Measurements from ENCODE around the gene EQTN.
A peak's percentile ranks its signal among the peaks of the same experiment; 100 is the strongest.
"Not testable (repeated sequence)": the region's sequence is repeated elsewhere in the genome, so short reads cannot be mapped to it uniquely, and the experiment has no call there.

The EQTN gene

GRCh38 chr9:27292659-27293405 is 4.1 kb downstream of the EQTN start:
- DNase-seq = no peak

- DNase-seq = no peak
Observed at GRCh38 chr9:27291292-27291691, 5.7 kb downstream of the EQTN start.

- DNase-seq = peak; percentile 0
Observed at GRCh38 chr9:27282269-27282668, 14.7 kb downstream of the EQTN start.

DNA sequence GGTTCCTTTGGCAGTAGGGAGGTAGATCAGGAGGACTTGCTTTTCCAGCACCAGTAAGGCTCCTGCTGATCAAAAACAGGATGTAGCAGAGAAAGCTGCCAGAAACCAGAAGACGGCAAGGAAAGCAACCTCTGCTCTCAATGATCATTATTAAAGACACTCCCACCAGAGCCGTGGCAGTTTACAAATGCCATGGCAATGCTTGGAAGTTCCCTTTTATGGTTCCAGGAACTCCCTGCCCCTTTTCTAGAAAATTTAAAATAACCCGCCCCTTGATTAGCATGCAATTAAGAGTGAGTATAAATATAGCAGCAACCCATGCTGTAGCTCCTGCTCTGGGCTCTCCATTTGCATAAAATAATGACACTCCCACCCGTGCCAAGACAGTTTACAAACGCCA is 16.1 kb downstream of the EQTN start:
- no peak for DNase-seq

DNA sequence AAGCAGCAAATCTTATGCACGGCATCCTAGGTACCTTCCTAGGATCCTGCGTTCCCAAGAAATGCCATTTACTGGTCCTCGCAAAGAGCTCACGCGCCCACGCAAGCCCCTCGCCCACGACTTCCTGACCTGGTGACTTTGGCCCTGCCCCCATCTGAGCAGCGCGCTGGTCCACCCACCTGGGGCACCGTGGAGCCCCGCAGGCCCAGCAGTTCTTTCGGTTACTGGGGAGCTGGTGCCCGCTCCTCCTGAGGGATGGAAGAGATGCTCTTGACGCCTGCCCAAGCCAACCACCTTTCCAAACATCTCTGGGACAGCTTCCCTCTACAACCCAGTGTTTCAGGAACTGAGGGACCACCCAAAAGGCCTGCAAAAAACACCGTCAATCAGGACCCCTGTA is 16.7 kb downstream of the EQTN start:
- DNase-seq = no peak

DNA sequence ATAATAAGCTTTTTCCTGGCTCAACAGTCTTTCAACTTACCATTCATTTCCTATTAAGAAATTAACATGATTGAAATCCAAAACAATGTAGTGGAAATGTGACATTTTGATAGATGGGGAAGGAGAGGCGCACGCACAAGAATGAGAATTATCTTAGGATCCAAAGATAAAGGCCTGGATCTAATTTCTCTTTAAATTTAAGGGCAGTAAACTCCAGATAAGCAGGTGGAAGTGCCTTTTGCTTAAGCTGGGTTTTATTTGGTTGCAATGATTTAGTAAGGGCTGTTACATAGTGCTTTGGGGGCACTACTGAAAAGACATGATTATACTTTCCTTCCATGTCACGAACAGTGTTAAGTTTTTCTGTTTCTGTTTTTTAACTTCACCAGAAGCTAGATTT is 17.3 kb downstream of the EQTN start:
- no peak for DNase-seq

GRCh38 chr9:27278374-27278773 is 18.6 kb downstream of the EQTN start:
- DNase-seq = no peak

DNA sequence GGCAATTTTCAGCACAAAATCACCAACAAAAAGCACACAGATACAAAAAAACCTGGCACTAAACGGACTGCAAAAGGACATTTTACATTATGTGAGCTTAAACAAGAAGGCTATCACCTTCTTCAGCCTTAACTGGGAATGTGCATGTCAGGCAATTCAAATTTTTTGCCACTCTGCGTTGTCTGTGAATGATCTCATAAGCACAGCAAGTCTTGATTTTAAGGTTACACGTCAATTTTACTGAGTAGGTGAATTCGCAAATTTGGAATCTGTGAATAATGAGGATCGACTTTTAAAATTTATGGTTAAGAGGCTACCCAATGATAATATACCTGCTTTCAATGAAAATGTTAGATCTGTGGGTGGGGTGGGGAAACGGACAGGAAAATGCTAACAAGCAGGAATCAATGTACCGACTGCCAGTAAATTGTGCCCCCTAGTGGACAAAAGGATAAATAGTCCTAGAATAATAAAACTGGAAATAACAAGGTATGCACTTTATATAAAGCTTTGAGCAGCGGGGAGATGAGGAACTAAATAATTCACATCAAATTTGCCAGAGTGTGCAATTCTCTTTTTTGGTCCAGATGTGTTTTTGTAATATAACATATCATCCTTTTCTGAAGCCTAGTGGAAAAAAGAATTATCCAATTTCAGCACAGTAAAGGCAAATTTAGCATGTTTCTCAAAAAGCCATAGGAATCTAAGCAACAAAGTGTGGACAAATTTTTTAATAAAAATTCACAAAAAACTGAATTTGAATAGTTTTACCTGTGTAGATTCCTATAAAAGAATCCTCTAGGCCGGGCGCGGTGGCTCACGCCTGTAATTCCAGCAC is 20.5 kb downstream of the EQTN start:
- DNase-seq = peak; percentile 42

DNA sequence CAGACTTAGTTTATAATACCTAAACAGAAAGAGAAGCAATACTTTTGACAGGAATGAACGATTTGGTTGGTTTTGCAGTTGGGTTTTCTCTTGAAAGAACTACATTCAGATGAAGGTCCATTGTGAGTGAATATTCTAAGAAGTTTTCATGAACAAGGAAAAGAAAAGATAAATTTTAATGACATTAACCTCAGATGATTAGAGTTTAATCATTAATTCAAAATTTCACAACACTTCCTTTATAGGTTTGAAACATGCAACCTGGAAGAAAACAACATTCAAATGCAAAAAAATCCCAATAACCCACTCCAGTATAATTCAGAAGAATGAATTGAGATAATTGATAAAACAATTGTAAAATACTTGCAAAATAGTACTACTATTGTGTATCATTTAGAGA is 23.8 kb downstream of the EQTN start:
- DNase-seq = no peak

DNA sequence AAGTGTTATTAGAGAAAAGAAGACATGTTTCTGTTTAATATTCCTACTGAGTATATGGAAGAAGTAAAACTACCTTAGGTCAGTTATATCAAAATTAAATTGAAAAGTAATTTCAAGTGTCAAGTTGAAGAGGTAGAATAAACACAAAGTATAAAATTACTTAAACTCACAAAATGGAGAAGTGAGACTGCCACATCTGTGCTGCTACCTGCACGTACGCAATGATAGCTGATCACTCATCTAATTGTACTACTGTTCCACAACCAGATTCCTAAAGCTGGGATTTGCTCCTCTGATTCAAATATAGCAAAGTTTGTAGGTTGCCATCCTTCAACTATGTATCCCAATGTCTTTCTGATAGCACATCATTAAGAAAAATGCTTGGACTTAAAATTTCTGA is 24.8 kb downstream of the EQTN start:
- no peak for DNase-seq

DNA sequence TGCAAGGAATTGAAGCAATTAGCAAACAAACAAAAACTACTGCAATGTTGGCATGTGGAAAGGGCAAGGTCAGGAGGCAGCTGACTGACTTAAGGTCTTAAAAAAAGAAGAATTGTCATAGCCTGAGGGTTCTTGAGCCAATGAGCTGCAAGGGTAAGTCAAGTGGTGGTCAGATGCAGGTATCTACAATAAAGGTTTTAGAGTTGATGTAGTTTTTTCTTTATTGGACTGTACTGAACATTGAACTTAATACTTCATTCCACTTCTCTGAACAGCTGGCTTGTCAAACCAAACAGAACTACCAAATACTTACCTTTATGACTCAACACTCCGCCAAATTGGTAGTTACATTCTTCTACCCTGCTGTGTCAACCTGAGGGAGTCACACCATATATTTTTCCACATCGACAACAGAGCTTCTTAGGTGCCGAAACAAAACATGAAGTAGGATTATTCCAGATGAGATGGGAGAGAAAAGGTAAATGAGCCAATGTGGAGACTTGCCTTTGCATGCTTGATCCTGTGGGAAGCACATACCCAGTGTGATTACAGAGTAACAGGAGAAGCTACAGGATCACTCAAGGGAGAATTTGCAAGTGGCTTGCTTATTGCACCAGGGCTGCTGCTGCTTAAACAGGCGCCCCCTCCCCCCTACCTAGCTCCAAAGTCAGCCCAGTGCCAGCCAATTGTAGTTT is 35.3 kb downstream of the EQTN start:
- no peak for DNase-seq

- no peak for DNase-seq
Observed at GRCh38 chr9:27260789-27261516, 36.0 kb downstream of the EQTN start.

DNA sequence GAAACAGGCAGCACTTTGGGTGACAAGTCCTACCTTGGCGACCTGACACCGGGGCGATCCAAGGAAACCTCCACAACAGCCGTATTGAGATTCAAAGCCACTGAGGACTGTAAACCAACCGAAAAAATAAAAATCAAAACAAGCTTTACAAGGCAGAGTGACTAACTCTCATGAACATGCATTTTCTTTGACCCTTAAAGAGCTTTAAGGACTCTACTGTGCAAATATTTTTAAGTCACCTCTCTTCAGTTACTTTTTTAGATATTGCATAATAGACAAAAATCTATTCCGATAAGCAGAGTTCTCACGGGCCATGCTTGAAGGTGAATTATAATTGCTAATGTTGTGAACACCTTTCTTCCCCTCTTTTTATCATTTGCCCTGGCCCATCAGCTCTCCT is 38.3 kb downstream of the EQTN start:
- no peak for DNase-seq

DNA sequence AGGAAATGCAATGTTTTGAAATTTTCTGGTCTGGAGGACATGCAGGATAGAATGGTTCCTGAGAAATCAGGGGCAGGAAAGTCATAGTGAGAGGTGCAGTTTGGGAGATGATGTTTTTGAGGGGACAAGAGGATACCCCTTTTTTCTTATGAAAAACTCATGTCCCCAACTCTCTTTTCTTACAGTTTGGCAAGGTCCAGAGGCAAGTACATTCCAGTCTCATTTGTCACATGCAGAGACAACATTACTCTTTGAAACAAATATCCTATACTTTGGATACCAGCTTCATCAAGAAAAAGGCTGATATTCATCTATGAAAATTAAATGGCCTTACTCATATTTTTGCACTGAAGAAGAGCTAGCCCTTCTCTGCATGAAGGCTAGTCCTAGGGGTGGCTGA is 48.2 kb downstream of the EQTN start:
- no peak for DNase-seq

- DNase-seq = peak; percentile 9
Observed at GRCh38 chr9:27247756-27248155, 49.2 kb downstream of the EQTN start.

GRCh38 chr9:27239648-27240047 is 57.3 kb downstream of the EQTN start:
- not testable (repeated sequence) for DNase-seq
